ENCODE results near the gene RPS26.
"Not testable (repeated sequence)": the region's sequence is repeated elsewhere in the genome, so short reads cannot be mapped to it uniquely, and the experiment has no call there.

The RPS26 gene

GRCh38 chr12:56021889-56022497, 19.7 kb upstream of the RPS26 start:
- DNase-seq: no peak

GRCh38 chr12:56028511-56029165, 13.1 kb upstream of the RPS26 start:
- DNase-seq: no peak

- DNase-seq: no peak
Measured at GRCh38 chr12:56029166-56029519, 12.6 kb upstream of the RPS26 start.

- DNase-seq: no peak
Measured at GRCh38 chr12:56029666-56030293, 11.9 kb upstream of the RPS26 start.

- DNase-seq: no peak
Measured at GRCh38 chr12:56031987-56032386, 9.7 kb upstream of the RPS26 start.

GRCh38 chr12:56034586-56035332, 7.0 kb upstream of the RPS26 start:
- no peak for DNase-seq

GRCh38 chr12:56037161-56037560, 4.6 kb upstream of the RPS26 start:
- DNase-seq: no peak

GRCh38 chr12:56038022-56038655, 3.6 kb upstream of the RPS26 start:
- DNase-seq: no peak

- DNase-seq: no peak
Measured at GRCh38 chr12:56040151-56040550, 1.6 kb upstream of the RPS26 start.

GRCh38 chr12:56040963-56041551, 661 bp upstream of the RPS26 start:
- no peak for DNase-seq

- not testable (repeated sequence) for DNase-seq
Measured at GRCh38 chr12:56042430-56042813, 704 bp downstream of the RPS26 start.

- no peak for DNase-seq
Measured at GRCh38 chr12:56042843-56043242, 1.1 kb downstream of the RPS26 start.

GRCh38 chr12:56046027-56046780, 4.5 kb downstream of the RPS26 start:
- DNase-seq: no peak

- no peak for DNase-seq
Measured at GRCh38 chr12:56053407-56053893, 11.7 kb downstream of the RPS26 start.

GRCh38 chr12:56059964-56060363, 18.2 kb downstream of the RPS26 start:
- DNase-seq: not testable (repeated sequence)

GRCh38 chr12:56061982-56062381, 20.3 kb downstream of the RPS26 start:
- no peak for DNase-seq

GRCh38 chr12:56062996-56063395, 21.3 kb downstream of the RPS26 start:
- no peak for DNase-seq

GRCh38 chr12:56071648-56072047, 29.9 kb downstream of the RPS26 start:
- DNase-seq: no peak

- DNase-seq: no peak
Measured at GRCh38 chr12:56074396-56074795, 32.7 kb downstream of the RPS26 start.

- DNase-seq: not testable (repeated sequence)
Measured at GRCh38 chr12:56077966-56078365, 36.2 kb downstream of the RPS26 start.

GRCh38 chr12:56078427-56078826, 36.7 kb downstream of the RPS26 start:
- DNase-seq: no peak
